Right lobe of liver (tissue), 4 donors: Measurements from ENCODE around the gene FBXO47.

Source experiments
- CTCF ChIP-seq, 4 donors: fragments of 200-600 bp in 3 of 4; fragments of 450-650 bp in 1 of 4; IDR thresholded peaks; one replicate each; pipeline versions ENCODE4 v1.5.1 to v1.8.0; 2016 to 2022; ENCODE audit warnings: antibody characterized with exemption in 4 of 4, mild to moderate bottlenecking in 2 of 4
- POLR2A ChIP-seq: fragments of 450-650 bp; IDR thresholded peaks from one replicate; pipeline ENCODE4 v1.6.1; 2017; ENCODE audit warnings: antibody characterized with exemption, mild to moderate bottlenecking
- donor health status: DM: no; HTN: no; CAD: no.
- donor health status: DM: no; HTN: no; CAD: no.
- donor health status: DM: no; HTN: yes; CAD: no.

DNA sequence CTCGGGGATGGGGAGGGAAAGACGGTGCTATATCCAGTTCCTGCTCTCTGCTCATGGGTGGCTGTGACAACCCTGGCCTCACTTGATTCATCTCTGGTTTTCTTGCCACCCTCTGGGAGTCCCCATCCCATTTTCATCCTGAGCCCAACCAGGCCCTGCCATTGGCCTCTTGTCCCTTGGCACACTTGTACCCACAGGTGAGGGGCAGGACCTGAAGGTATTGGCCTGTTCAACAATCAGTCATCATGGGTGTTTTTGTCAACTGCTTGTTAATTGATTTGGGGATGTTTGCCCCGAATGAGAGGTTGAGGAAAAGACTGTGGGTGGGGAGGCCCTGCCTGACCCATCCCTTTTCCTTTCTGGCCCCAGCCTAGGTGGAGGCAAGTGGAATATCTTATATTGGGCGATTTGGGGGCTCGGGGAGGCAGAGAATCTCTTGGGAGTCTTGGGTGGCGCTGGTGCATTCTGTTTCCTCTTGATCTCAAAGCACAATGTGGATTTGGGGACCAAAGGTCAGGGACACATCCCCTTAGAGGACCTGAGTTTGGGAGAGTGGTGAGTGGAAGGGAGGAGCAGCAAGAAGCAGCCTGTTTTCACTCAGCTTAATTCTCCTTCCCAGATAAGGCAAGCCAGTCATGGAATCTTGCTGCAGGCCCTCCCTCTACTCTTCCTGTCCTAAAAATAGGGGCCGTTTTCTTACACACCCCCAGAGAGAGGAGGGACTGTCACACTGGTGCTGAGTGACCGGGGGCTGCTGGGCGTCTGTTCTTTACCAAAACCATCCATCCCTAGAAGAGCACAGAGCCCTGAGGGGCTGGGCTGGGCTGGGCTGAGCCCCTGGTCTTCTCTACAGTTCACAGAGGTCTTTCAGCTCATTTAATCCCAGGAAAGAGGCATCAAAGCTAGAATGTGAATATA is 46.6 kb downstream of the FBXO47 start:
- TF ChIP-seq POLR2A (no peak), CTCF (IDR thresholded peaks at IDR 0.05) (no peak)
